ENCODE results near the gene C1QTNF7.

GRCh38 chr4:15398732-15399131, 29.1 kb upstream of the C1QTNF7 start:
- TF ChIP-seq CTCF (IDR thresholded peaks at IDR 0.05; ENCODE audit: insufficient read depth, low read depth, low read length) (no peak), EZH2 (IDR thresholded peaks at IDR 0.05; ENCODE audit: insufficient read depth, low read length) (no peak)

Measured in astrocyte (in vitro differentiated cells and primary cell).